ENCODE measurements around the gene AKAP3.

- no peak for TF ChIP-seq CTCF (IDR thresholded peaks at IDR 0.05)
- no peak for TF ChIP-seq POLR2A (IDR thresholded peaks at IDR 0.05)
Measured at GRCh38 chr12:4588916-4589315, 59.9 kb downstream of the AKAP3 start.

All from uterus (tissue), 2 donors.